GDM1 (cell line): ENCODE results near the gene NOL12.
"Not testable (repeated sequence)": the region's sequence is repeated elsewhere in the genome, so short reads cannot be mapped to it uniquely, and the experiment has no call there.

ENCODE experiments used
- DNase-seq: peaks from one replicate; lab custom pipeline; 2025; lab: John Stamatoyannopoulos, UW

NOL12 gene

DNA sequence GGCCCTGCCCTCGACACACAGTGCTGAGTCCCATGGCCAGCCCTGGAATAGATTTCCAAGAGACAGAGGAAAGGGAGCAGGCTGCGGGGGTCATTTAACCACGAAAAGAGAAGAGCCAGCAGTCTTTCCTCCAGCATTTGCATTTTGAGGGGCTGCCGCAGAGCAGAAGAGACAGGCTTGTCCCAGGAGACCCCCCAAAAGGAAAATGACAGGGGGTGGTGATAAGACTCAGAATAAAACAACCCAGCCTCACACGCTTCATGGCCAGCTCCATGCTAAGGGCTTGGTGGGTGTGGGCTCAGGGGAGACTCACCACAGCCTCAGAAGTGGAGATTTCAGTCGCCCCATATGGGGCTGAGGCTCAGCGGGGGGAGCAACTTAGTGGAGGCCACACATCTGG is 27.6 kb downstream of the NOL12 start:
- DNase-seq = no peak

DNA sequence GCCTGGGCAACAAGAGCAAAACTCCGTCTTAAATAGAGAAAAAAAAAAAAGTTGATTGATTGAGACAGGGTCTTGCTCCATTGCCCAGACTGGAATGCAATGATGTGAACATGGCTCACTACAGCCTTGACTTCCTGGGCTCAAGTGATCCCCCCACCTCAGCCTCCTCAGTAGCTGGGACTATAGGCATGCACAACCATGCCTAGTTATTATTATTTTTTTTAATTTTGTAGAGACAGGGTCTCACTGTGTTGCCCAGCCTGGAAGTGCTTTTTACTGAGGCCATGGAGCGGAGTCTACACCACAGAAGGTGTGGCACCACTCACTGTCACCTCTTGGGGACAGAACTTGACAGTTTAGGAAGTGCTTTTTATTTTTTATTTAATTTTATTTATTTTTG is 28.5 kb downstream of the NOL12 start:
- DNase-seq = no peak

DNA sequence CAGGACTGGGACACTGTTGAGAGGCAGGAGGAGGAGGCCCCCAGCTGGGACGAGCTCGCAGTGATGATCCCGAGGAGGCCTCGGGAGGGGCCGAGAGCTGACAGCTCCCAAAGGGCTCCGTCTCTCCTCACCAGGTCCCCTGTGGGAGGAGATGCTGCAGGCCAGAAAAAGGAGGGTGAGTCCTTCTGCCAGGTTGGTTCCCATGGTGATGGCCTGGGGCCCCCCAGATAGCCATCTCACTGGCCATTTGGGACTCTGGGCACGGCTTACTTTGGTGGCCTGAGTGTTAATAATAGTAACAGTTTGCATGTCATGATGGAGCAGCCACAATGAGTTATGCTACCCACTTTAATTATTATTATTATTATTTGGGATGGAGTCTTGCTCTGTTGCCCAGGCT is 29.6 kb downstream of the NOL12 start:
- no peak for DNase-seq

DNA sequence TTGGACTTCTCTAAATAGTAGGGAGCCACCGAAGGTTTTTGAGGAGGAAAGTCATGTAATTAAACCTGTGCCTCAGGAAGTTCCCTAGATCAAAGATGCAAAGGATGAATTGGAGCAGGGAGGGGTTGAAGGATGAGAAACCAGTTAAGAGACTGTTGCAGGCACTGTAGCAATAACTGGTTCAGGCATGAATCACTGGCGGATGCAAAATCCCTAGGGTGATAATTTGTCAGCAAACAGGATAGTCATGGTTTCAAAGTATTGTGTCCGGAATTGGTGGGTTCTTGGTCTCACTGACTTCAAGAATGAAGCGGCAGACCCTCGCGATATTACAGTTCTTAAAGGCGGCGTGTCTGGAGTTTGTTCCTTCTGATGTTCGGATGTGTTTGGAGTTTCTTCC is 30.6 kb downstream of the NOL12 start:
- DNase-seq = no peak

DNA sequence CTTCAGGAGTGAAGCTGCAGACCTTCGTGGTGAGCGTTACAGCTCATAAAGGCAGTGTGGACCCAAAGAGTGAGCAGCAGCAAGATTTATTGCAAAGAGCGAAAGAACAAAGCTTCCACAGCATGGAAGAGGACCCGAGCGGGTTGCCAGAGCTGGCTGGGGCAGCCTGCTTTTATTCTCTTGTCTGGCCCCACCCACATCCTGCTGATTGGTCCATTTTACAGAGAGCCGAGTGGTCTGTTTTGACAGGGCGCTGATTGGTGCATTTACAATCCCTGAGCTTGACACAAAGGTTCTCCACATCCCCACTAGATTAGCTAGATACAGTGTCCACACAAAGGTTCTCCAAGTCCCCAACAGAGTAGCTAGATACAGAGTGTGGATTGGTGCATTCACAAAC is 31.1 kb downstream of the NOL12 start:
- not testable (repeated sequence) for DNase-seq

DNA sequence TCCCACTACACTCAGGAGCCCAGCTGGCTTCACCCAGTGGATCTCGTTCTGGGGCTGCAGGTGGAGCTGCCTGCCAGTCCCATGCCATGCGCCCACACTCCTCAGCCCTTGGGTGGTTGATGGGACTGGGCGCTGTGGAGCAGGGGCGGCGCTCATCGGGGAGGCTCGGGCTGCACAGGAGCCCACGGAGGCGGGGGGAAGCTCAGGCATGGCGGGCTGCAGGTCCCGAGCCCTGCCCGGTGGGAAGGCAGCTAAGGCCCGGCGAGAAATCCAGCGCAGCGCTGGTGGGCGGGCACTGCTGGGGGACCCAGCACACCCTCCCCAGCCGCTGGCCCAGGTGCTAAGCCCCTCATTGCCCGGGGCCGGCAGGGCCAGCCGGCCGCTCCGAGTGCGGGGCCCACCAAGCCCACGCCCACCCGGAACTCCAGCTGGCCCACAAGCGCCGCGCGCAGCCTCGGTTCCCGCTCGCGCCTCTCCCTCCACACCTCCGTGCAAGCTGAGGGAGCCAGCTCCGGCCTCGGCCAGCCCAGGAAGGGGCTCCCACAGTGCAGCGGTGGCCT is 31.7 kb downstream of the NOL12 start:
- not testable (repeated sequence) for DNase-seq

DNA sequence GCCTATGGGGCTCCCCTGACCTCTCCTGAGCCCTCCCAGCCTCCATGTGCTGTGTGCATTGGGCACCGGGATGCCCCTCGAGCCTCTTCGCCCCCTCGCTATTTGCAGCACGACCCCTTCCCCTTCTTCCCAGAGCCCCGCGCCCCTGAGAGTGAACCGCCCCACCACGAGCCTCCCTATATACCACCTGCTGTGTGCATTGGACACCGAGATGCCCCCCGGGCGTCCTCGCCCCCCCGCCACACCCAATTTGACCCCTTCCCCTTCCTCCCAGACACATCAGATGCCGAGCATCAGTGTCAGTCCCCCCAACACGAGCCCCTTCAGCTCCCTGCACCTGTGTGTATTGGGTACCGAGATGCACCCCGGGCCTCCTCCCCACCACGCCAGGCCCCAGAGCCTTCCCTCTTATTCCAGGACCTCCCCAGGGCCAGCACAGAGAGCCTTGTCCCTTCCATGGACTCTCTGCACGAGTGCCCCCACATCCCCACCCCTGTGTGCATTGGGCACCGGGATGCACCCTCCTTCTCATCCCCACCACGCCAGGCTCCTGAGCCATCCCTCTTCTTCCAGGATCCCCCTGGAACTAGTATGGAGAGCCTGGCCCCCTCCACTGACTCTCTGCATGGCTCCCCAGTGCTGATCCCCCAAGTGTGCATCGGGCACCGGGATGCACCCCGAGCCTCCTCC is 39.6 kb downstream of the NOL12 start:
- no peak for DNase-seq

DNA sequence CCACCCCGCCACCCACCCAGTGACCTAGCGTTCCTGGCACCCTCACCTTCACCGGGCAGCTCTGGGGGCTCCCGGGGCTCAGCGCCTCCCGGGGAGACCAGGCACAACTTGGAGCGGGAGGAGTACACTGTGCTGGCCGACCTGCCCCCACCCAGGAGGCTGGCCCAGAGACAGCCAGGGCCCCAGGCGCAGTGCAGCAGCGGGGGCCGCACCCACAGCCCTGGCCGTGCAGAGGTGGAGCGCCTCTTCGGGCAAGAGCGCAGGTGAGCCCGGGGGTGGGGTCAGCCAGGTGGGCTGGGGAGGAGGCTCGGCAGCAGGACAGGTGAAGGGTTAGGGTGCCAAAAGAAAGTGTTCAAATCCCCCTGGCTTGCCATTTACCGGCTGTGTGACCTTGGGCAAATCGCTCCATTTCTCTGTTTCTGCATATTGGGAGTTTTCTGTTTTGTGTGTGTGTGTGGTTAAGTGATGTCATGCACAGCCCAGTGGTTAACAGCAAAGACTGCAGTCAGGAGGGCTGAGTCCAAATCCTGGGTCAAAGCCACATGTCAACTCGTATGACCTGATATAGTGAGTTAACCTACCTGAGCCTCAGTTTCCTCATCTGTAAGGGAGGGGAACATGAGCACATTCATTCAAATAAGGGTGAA is 40.2 kb downstream of the NOL12 start:
- no peak for DNase-seq

DNA sequence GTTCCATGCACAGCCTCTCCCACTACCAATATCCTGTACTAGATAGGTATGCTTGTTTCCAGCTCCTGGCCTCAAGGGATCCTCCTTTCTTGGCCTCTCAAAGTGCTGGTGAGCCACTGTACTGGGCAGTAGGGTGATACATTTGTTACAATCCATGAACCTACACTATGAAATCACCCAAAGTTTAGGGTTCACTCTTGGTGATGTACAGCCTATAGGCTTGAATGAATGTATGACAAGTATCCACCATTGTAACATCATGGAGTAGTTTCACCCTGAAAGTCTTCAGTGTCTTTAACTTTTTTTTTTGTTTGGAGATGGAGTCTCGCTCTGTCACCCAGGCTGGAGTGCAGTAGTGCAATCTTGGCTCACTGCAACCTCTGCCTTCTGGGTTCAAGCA is 42.5 kb downstream of the NOL12 start:
- DNase-seq = no peak

DNA sequence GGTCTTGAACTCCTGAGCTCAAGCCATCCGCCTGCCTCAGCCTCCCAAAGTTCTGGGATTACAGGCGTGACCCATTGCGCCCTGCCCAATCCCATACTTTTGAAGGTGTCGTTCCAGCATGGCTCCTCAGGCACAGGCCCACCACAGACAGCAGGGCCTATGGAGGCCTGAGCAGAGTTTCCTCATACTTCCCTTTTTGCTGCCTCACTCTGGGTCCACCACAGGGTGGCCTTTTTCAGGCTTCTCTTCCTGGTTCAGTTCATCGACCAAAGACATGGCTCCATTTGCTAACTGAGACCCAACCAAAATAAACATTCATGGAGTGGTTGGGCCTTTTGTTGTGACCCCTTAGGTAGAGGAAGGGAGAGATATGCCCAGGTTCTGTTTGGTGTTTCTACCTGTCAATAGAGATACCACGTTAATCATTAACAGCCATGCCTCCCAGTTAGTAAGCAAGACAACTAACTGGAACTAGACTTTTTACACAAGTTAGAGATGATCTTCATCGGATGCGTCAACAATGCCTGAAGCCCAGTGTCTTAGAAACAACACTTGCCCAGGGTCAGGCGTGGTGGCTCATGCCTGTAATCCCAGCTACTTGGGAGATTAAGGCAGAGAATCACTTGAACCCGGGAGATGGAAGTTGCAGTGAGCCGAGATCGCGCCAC is 45.8 kb downstream of the NOL12 start:
- DNase-seq = peak; percentile 36

DNA sequence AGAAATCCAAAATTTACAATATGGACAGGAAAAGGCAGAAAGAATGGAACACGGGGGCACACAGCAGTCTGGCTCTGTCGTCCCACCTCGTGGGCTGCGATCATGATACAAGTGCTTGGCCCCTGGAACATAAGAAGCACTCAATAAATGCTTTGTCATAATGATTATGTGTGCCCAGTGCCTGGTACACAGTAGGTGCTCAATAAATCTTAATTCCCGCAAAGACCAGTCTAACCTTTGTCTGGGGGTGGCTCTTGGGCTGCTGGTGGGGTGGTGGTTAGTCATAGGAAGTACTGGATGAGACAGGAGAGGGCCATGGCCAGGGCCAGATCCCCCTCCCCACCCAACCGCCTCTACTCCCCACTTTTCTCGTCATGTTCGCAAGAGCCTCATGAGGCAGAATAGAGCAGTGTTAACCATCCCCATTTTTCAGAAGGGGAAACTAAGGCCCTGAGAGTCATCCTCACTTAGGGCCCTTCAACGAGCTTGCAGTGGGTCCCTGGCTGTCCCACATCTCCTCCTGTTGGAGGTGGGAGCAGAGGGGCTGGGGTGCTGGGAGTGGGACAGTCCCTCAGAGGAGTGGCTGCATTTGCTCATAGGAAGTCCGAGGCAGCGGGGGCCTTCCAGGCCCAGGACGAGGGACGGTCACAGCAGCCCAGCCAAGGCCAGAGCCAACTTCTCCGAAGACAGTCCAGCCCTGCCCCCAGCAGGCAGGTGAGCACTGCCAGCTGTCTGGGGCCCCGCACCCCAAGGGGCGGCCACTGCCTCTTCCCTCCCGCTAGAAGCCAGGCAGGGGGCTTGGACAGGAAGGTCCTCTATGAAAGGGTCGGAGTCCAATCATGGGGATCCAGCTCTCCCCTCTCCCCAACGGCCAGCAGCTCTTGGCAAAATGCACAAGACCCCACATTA is 46.8 kb downstream of the NOL12 start:
- DNase-seq = no peak

DNA sequence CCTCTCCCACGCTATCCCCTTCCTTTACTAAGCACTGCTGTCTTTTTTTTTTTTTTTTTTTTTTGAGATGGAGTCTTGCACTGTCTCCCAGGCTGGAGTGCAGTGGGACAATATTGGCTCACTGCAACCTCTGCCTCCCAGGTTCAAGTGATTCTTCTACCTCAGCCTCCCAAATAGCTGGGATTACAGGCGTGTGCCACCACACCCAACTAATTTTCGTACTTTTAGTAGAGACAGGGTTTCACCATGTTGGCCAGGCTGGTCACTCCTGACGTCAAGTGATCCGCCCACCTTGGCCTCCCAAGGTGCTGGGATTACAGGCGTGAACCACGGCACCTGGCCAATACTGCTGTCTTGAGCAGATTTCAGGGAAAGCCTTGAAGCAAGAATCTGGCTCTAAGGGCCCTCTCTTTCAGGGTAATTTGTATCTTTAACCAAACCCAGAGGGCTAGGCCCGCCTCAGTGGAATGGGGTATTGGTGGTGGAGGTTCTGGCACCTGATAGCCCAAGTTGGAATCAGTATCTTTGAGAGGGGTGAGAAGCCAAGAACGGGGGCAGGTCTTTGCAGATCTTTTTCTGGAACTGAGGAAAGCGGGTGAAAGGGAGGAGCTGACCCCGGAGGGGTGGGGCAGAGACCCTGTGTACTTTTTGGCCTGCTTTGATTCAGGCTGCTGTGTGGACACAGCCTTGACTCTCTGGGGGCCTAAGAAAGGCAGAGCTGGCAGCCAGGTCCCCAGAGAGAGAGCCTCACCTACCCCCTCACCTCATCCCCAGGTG is 47.7 kb downstream of the NOL12 start:
- DNase-seq = no peak

DNA sequence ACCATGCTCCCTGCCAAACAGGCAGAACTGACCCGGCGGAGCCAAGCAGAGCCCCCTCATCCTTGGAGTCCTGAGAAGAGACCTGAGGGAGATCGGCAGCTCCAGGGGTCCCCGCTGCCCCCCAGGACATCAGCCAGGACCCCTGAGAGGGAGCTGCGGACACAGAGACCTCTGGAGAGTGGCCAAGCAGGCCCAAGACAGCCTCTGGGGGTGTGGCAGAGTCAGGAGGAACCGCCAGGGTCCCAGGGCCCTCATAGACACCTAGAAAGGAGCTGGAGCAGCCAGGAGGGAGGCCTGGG is 48.2 kb downstream of the NOL12 start:
- DNase-seq = no peak

DNA sequence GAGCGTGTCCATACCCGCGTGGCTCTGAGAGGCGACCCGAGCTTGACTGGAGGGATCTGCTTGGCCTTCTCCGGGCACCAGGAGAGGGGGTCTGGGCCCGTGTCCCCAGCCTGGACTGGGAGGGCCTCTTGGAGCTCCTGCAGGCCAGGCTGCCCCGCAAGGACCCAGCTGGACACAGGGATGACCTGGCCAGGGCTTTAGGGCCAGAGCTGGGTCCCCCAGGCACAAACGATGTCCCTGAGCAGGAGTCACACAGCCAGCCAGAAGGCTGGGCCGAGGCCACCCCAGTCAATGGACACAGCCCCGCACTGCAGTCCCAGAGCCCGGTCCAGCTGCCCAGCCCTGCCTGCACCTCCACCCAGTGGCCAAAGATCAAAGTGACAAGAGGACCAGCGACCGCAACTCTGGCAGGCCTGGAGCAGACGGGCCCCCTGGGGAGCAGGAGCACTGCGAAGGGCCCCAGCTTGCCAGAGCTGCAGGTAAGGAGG is 48.9 kb downstream of the NOL12 start:
- no peak for DNase-seq

DNA sequence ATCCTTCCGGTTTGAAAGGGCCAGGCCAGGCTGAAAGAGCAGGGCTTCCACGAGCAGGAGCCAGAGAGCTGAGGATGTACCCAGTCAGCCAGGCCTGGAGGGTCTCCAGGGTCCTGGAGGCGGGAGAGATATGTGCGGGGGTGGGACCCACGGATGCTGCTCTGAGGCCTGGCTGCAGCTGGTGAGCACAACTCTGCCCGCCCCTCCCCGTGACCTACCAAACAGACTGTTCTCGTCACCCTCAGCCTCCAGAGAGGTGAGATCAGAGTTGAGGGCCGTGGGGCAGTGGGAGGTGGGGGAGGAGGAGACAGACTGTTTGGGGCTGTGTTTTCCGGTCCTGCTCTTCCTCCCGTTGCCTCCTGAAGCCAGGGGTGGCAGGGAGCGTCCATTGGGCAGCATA is 52.9 kb downstream of the NOL12 start:
- no peak for DNase-seq

DNA sequence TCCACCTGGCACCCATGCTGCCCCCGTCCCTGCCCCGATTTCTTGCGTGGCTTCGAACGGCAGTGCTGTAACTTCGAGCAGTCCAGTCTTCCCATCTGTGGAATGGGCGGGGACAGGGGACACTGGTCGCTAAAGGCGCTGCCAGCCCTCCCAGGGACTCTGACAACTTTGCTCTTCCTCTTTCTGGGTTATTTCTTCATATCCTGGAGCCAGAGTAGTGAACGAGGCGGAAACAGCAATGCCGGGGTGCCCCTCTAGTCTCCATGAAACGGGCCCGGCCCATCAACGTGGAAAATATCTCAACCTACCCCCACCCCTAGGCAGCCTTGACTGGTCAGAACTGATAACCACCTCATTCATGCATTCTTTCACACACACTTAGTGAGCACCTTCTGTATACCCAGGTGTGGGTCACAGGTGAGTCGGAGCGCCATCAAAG is 53.5 kb downstream of the NOL12 start:
- DNase-seq = no peak

DNA sequence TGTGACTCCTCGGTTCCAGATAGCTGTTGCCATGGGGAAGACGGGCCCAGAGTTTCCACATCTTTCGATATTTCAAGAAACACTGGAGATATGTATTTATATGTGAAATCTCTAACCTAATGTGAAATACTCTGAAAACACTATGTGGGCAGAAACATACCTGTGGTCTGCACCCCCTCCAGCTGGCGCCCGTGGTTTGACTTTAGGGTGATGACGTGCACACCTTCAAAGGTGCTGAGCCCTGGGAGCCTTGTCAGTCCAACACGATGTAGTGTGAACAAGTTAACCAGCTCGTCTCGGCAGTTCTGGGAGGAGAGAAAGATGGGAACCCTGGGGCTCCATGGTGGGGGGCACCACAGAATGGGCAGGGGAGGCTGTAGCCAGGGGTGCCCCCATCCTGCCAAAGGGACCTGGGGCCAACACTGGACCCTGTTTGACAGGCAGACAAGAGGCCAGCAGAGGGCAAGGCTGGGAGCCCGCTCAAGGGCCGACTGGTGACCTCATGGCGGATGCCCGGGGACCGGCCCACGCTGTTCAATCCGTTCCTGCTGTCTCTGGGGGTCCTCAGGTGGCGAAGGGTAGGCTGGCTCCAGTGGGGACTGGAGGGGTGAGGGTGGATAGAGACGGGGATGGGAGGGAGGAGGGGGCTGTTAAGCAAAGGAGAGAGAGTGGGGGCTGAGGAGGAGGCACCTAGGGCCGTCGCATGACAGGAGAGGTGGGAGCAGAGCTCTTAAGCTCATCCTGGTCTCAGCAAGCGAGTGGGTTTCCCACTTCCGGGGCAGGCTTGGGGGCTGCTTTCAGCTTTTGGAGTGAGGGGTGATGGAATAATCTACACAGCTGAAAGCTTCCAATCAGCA is 54.5 kb downstream of the NOL12 start:
- DNase-seq = no peak

DNA sequence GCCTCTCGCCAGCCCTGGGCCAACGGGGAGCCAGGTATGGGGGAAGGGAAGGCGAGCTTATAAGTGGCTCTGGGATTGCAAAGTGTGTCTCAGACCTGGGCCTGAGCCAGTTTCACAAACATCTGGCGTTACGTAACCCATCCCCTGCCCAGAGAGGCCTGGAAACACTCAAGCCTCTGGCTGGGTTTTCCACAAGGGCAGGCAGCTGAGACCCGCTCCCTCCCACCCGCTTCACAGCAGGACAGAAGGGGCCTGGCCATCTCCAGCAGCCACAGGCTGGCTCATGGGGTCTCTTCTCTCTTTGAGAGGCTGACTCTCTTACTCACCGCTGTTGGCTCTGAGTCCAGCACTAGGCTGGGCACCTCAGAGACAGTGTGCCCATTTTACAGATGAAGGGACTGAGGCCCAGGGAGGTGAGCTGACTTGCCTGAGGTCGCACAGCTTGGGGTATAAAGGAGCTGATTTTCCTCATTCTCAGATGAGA is 55.2 kb downstream of the NOL12 start:
- no peak for DNase-seq

DNA sequence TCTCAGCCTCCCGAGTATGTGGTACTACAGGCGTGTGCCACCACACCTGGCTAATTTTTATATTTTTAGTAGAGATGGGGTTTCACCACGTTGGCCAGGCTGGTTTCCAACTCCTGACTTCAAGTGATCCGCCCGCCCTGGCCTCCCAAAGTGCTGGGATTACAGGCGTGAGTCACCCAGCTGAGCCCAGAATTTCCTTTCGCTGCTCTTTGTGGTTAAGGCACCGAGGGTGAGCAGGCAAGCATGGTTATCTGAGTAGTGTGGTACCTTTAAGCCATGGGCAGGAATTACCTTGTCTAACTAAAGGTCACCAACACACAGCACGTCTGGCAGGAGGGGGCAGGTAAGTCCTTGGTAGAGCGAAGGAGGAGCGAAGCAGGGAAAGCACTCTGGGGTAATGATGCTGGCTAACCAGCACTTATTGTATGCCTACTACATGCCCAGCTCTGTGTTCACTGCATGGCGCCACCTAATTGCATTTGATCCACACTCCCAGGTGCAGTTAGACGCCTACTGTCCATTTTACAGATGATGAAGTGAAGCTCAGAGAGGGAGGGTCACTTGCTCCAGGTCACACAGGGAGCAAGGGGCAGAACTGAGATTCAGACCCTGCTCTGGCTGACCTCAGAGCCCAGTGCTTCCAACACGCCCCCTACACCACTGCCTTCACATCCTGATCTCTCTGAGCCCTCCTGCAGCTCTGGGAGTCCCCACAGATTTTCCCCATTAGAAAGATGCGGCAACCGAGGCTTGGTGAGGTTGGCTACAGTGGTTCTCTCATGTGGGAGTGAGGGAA is 56.4 kb downstream of the NOL12 start:
- peak; percentile 31 for DNase-seq
